ENCODE results near the gene RUSC2. TPM values are rescaled to one million over a fixed set of nuclear protein-coding genes. Genes with fewer than 3 reads are reported as not detected.
A peak's percentile ranks its signal among the peaks of the same experiment; 100 is the strongest.
"Not testable (repeated sequence)": the region's sequence is repeated elsewhere in the genome, so short reads cannot be mapped to it uniquely, and the experiment has no call there.

Gene RUSC2
- polyA plus RNA-seq, 1 donor, result 15.0 TPM

DNA sequence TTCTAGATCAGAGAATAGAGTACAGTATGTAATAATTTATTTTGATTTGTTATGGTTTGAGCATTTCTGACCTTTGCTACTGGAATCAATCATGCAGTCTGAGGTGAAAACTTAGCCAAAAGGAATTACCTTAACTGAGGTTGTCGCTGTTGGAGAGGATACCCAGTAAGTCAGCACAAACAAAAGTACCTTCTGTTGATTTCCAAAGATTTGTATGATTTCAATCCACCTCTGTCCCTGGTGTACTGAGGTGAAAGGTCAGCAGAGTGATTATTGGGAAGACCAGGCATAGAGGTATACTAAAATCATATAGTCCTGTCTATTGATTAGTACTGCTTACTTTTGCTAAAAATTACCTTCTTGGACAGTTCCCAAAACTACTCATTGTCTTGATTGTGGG is 32.8 kb downstream of the RUSC2 start:
- no peak for DNase-seq

DNA sequence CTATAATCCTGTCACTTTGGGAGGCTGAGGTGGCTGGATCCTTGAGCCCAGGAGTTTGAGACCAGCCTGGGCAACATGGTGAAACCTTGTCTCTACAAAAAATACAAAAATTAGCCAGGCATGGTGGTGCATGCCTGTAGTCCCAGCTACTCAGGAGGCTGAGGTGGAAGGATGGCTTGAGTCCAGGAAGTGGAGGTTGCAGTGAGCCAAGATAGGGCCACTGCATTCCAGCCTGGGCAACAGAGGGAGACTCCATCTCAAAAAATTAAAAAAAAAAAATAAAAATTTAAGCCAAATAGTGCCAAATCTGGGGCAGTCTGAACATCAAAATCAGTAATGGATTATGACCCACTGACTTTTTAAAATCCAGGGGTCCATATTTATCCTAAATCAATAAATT is 33.6 kb downstream of the RUSC2 start:
- DNase-seq, result not testable (repeated sequence)

DNA sequence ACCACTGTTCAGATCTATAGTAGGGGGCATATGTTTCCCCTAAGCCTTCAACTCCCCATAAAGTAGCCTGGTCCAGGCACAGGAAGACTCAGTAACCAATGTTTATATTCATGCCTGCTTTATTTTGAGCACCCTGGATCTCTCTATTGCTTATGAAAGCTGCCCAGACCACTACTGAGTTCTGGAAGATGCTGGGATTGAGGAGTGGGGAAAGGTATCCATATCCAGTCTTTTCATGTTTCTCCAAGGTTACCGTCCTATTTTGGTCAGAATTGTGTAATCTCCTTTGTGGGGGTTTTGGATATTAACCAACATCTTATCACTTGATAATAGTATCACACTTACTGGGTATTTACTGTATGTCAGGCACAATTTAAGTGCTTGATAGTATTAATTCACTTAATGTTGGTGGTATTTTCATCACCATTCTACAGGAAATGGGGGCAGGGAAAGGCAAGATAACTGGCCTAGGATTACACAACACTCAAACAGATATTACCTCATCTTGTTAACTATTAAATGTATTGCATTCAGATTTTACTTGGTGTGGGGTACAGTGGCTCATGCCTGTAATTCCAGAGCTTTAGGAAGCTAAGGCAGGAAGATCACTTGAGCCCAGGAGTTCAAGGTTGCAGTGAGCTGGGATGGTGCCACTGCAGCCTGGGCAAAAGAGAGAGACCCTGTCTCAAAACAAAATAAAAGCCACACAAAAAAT is 36.3 kb downstream of the RUSC2 start:
- no peak for DNase-seq

DNA sequence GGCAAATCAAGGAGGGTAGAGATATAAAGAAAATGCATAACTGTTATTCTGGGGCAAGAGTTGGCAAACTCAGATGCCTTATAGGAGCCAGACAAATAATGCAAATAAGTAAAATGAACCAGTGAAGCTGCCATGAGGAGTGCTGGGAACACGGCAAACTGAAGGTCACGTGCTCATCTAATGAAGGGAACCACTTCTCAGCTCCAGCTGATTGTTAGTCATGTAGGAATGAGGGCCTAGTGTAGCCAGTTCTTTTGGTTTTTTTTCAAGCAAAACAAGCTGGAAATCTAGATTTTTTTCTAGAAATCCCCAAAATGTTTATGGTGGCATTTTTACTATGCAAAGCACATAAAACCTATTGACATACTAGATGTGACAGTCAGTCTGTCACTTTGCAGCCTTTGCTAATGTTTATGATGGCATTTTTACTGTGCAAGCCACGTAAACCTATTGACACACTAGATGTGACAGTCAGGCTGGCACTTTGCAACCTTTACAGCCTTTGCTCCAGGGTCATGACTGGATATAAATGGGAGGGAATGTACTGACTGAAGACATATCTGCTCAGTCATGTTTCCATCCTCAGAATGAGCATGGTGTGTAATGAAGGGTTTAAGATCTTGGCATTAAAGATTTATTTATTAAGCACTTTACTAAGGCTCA is 39.4 kb downstream of the RUSC2 start:
- DNase-seq, result no peak

DNA sequence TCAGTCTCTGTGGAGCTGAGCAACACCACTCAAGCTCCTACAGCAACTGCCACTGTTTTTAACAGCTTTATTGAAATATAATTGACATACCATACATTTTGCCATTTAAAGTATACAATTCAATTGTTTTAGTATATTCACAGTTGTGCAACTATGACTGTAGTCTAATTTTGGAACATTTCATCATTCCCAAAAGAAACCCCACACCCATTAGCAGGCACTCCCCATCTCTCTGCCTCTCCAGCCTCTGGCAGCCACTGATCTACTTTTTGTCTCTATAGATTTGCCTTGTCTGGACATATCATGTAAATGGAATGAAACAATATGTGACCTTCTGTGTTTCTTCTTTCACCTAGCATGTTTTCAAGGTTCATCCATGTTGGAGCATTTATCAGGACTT is 43.5 kb downstream of the RUSC2 start:
- no peak for DNase-seq

DNA sequence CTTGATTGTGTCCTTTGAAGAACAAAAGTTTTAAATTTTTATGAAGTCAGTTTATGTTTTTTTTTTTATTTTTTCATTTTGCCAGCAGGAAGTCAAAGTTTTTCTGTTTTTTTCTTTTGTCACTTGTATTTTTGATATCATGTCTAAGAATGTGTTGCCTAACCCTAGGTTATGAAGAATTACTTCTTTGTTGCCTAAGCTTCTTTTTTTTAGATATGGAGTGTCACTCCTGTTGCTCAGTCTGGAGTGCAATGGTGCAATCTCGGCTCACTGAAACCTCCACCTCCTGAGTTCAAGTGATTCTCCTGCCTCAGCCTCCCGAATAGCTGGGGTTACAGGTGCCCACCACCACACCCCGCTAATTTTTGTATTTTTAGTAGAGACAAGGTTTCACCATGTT is 45.0 kb downstream of the RUSC2 start:
- not testable (repeated sequence) for DNase-seq

DNA sequence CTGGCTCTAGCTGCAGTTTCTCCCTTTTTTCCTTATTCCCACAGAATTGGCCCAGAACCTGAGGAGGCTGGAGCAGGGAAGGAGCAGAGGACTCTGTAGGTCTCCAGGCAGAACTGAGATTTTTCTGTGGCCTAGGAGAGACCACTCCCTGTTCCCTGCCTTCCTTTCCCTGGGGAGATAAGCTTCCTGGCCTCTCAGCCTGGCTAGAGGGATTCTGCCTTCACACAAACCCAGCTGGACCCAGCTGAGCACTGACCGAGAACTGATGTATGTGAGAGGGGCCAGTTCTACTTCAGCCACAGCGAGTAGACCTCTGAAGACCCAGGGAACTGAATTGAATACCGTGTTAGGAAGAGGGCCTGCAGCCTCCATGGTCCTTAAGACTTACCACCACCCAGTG is 48.0 kb downstream of the RUSC2 start:
- DNase-seq, result no peak

DNA sequence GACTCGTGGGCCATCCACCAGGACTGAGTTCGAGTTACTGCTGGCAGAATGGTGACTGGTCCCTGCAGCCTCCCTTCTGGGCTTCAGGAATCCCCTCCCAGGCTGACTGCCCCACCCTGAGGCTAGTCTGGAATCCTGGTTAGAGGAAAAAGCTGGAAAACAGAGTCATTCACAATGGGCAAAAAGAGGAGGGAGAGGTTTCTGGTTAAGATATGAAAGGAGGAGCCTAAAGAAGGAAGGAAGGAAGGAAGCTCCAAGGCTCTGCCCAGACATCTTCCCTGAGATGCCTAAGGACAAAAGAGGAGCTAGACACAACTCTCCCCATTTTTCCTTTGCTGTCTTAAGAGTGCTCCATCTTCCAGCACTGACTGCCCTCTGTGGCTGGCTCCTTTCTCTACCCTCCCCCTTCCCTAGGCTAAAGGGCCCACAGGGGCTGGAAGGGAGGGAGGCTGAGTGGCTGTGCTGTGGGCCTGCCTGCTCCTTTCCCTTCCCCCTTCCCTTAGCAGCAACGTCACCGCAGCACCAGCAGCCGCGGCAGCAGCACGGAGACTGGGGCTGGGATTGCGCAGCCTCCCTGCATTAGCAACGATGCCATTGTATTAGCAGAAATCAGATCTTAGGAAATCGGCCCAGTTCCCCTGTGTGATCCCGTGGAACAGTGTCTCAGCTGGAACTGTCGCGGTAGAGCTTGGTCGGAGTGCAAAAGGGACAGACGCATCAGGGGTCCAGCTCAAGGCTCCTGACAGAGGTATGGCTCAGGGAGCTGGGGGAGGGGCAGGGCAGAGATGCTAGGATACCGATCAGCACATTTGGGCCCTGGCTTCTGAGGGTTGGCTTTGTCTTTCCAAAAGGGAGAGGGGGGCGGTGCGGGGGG is 48.7 kb downstream of the RUSC2 start:
- peak; percentile 72 for DNase-seq

Other genes with a start within 250 kb of the RUSC2 start
- gene TESK1, start 115.2 kb downstream of the RUSC2 start, polyA plus RNA-seq (ENCODE audit: insufficient read length), result 39.3 TPM
- 3.6 TPM for gene CD72, start 128.3 kb downstream of the RUSC2 start, polyA plus RNA-seq (ENCODE audit: insufficient read length)
- 0.32 TPM for gene SIT1, start 160.8 kb downstream of the RUSC2 start, polyA plus RNA-seq (ENCODE audit: insufficient read length)
- not detected for gene RMRP, start 167.9 kb downstream of the RUSC2 start, polyA plus RNA-seq (ENCODE audit: insufficient read length)
- 12.6 TPM for gene CCDC107, start 168.2 kb downstream of the RUSC2 start, polyA plus RNA-seq (ENCODE audit: insufficient read length)
- gene ARHGEF39, start 175.1 kb downstream of the RUSC2 start, polyA plus RNA-seq (ENCODE audit: insufficient read length), result 15.4 TPM
- 0.58 TPM for gene CA9, start 183.8 kb downstream of the RUSC2 start, polyA plus RNA-seq (ENCODE audit: insufficient read length)
- 146 TPM for gene TPM2, start 199.8 kb downstream of the RUSC2 start, polyA plus RNA-seq (ENCODE audit: insufficient read length)
- gene TLN1, start 242.1 kb downstream of the RUSC2 start, polyA plus RNA-seq (ENCODE audit: insufficient read length), result 156 TPM
- gene CREB3, start 242.6 kb downstream of the RUSC2 start, polyA plus RNA-seq (ENCODE audit: insufficient read length), result 37.8 TPM